HG03432 (cell line): ENCODE results near the gene DOCK1.

Experiments used
- ATAC-seq: cut with Tn5 transposase; IDR thresholded peaks from one replicate; pipeline ENCODE4 v1.9.1; 2021; ENCODE audit warnings: mild to moderate bottlenecking, moderate library complexity; ENCODE audit not compliant: unreplicated experiment

DOCK1 gene

DNA sequence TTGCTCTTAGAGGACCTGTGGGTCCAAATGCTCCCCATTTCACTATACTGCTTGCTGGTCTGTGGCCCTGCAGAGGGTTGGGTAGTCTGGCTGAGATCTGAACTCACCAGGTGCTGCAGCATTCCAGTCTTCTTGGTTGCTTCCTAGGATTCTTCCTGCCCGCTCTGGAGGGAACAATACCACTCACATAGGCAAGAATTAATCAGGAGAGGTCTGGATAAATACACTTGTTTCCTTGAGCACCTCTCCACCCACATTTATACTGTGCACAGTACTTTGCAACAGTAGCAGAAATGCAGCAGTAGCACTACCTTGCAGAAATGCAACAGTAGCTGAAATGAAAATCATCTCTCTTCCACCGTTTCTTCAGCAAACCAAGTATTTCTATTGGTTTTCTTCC, 165.9 kb downstream of the DOCK1 start:
- no peak for ATAC-seq

DNA sequence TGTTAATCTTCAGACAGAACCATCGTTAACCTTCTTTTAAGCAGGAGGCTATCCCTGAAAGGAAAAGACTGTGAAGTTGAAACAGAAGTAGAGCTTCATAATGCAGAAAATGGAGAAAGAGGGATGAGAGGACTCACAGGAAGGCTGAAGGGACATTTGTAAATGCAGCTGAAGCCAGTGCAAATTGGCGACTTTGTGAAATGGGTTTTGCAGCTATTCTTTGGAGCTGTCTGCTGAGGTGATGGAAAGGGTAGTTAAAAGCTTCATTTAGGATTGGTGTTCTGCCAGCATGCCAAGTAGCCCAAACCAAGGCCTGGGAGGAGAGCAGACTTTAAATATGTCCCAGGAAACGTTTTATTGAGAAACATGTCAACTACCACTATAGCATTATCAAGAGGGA, 168.4 kb downstream of the DOCK1 start:
- ATAC-seq: no peak

GRCh38 chr10:127079392-127079791, 174.2 kb downstream of the DOCK1 start:
- ATAC-seq: no peak

GRCh38 chr10:127080317-127080716, 175.1 kb downstream of the DOCK1 start:
- no peak for ATAC-seq

GRCh38 chr10:127081851-127082345, 176.7 kb downstream of the DOCK1 start:
- no peak for ATAC-seq

- no peak for ATAC-seq
Observed at GRCh38 chr10:127082651-127083050, 177.4 kb downstream of the DOCK1 start.

DNA sequence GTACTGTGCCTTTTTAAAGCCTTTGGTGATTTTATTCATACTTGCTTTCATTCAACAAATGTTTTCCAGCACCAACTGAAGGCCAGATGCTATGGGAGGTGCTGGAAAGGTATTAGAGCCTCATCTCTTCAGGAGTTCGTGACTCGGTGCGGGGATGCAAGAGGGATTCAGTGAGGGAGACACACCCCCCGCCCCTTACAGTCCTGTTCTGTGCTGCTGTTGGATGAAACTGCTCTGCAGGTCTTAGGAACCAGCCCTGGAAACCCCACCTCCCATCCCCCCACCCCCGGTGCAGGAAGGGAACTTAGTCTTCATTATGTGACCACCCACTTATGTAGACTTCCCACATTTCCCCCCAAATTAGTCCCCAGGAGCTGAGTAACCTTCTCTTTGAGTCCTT, 180.7 kb downstream of the DOCK1 start:
- no peak for ATAC-seq

DNA sequence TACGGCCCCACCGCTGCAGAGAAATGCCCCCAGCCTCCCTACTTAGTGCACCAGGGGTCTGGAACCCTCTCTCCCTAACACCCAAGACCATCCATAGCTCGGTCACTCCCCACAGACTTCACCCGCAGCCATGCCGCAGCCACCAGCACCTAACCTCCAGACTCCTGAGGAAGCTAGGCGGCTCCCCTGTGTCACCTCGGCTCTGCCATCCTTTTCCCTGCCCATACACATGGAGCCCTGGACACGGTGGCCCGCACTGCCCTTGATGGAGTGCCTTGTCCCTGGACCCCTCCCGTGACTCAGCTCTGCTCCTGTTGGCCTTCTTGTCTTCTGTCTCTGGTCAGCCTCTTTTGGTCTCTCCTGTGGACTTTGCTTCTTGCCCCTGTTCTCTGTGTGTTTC, 183.7 kb downstream of the DOCK1 start:
- no peak for ATAC-seq

DNA sequence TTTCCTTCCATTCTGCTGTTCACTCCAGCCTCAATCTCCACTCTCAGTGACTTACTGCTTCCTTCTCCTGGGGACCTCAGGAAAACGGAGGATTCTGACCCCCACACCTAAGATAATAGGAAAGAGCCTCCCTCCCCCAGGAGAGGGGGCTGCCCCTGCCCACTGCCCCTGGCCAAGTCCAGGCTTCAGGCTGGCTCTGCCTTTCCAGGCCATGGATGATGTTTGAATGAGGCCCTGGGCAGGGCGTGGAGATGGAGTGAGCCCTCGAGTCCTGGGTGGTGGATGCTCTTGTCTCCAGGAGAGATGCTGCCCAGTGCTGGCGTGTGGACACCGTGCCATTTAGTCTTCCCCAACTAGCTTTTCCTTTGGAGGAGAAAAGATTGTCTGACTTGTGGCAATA, 184.2 kb downstream of the DOCK1 start:
- ATAC-seq: no peak

GRCh38 chr10:127090138-127090537, 184.9 kb downstream of the DOCK1 start:
- ATAC-seq: no peak

- ATAC-seq: no peak
Observed at GRCh38 chr10:127091354-127091753, 186.1 kb downstream of the DOCK1 start.

- ATAC-seq: no peak
Observed at GRCh38 chr10:127092916-127093315, 187.7 kb downstream of the DOCK1 start.

DNA sequence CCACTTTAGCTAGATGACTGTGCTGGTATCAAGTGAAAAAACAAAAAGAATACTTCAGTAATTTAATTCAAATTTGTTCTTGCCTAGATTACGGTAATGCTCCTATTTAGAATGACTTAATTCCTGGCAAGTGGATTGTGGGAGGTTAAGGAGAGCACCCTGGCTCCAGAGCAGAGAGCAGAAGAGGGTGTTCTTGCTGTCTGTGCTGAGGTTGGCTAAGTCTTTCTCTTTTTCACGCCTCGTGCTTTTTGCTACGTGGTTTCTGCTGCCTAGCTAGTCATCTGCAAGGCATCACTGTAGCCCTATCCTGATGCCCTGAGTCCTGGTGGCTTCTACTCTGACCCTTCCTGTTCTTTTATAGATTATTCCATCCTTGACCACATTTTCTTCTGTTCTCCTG, 189.8 kb downstream of the DOCK1 start:
- ATAC-seq: no peak

- ATAC-seq: no peak
Observed at GRCh38 chr10:127100983-127101615, 195.9 kb downstream of the DOCK1 start.

- no peak for ATAC-seq
Observed at GRCh38 chr10:127102176-127102575, 196.9 kb downstream of the DOCK1 start.

DNA sequence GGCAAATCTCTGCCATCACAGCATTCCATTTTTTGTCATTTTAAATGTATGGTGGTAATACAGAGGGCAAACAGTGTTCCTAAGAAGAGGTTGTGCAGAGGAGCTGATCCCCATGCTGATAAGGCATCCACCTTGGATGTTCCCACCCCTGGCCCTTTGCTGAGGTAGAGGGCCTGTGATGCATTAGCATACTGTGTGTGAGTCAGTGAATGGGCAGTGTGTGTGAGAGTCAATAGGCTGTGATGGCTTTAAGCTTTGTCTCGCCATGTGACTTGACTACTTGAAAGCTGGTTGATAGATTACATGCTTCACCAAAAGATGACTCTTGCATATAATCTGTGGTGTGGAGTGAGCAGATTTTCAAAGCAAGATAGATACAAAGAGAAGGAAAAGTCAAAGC, 209.9 kb downstream of the DOCK1 start:
- ATAC-seq: no peak

- no peak for ATAC-seq
Observed at GRCh38 chr10:127117125-127117524, 211.9 kb downstream of the DOCK1 start.

DNA sequence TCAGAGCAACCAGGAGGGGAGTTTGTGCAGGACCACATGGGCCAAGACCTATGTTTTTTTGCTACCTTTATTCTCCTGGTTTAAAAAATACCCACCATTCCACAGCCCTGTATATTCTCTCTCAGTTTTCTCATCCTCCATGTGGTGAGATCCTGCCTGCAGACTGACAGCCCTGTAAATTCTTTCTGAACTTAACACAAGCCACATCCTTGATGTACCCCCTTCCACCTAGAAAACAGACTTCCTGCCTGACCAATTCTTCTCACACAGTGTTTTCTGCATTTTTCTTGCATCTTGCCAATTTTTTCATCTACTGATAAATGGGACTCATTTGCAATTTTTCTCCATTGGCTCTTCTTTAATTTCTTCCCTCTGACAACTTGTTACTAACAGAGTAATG, 212.8 kb downstream of the DOCK1 start:
- no peak for ATAC-seq

DNA sequence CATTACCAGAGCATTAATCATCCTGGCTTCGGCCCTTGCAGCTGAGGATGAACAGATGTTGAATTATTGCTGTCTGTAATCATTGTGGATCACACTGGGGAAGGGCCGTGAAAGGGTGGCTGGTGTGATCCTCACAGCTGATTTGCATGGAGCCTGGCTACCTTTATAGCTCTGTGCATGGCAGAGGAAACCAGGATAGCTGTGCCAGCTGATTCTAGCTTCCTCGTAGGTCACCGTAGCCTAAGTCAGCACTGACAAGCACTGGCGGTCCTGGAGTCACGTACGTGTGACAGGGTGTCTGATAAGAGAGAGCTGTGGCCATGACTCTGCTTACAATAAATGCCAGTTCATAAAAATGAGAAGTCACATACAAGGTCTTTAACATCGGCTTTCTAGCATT, 214.7 kb downstream of the DOCK1 start:
- ATAC-seq: no peak

- no peak for ATAC-seq
Observed at GRCh38 chr10:127122831-127123230, 217.6 kb downstream of the DOCK1 start.

GRCh38 chr10:127123626-127124025, 218.4 kb downstream of the DOCK1 start:
- ATAC-seq: no peak

DNA sequence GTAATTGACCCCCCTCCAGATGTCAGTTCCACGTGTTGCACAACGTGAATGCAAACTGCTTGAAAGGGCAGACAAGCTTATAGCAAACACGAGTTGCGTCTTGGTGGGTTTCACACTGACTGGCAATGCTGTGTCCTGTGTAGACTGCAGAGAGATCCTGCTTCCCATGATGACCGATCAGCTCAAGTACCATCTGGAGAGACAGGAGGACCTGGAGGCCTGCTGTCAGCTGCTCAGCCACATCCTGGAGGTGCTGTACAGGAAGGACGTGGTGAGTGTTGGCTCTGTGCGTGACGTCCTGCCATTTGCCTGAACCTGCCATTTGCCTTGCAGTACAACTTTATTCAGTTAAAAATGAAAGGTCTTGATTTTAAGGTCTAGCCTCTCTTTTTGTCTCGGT, 220.1 kb downstream of the DOCK1 start:
- no peak for ATAC-seq

- no peak for ATAC-seq
Observed at GRCh38 chr10:127127822-127128221, 222.6 kb downstream of the DOCK1 start.
